Forelimb muscle (tissue), 1 donor: ENCODE measurements around the gene RABGAP1L. TPM values are rescaled to one million over a fixed set of nuclear protein-coding genes. Genes with fewer than 3 reads are reported as not detected.
"Not testable (repeated sequence)": the region's sequence is repeated elsewhere in the genome, so short reads cannot be mapped to it uniquely, and the experiment has no call there.

Experiments
- DNase-seq: peaks from one replicate; pipeline ENCODE4 v3.0.0-alpha.2; 2013; ENCODE audit warnings: low read depth
- polyA plus RNA-seq: library from polyadenylated mRNA; unstranded; fragments of 120-200 nt; gene quantifications from one replicate; pipeline ENCODE4 v1.2.1, GENCODE V29; 2013; ENCODE audit not compliant: insufficient read length

The RABGAP1L gene
- polyA plus RNA-seq, 1 donor, result 10.3 TPM

DNA sequence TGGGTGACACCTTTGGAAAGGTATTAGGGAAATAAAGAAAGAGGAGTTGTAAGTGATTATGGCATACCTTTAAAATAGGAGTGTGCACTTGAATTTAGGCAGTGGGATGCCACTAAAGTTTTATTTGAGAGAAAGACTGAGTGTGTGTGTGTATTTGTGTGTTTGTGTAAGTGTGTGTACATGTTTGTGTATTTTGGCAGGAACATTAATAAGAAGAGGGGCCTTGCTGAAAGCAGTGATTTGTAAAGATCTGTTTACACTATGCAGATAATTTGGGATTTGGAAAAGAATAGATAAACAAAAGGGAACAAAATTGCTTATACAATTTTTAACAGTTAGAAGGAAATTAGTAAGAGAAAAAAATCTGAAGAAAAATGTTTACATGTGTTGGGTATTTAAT is 409.2 kb downstream of the RABGAP1L start:
- DNase-seq, result no peak

DNA sequence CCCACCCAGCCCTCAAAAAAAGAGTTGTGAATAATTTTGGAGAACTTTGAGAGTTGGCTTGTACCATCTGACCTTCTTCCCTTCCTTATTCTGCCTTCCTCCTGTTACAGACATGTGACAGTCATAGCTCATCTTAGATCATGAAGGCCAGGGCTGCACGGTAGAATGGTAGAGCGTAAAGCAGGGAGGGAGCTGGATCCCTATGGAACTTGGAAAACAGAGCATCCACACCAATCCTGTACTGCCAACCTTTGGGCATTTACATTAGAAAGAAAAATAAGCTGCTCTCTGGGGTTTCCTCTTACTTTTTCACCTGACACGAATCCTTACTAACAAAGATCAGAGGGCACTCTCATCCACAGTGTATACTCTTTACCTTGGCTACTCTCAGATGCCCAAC is 409.9 kb downstream of the RABGAP1L start:
- no peak for DNase-seq

DNA sequence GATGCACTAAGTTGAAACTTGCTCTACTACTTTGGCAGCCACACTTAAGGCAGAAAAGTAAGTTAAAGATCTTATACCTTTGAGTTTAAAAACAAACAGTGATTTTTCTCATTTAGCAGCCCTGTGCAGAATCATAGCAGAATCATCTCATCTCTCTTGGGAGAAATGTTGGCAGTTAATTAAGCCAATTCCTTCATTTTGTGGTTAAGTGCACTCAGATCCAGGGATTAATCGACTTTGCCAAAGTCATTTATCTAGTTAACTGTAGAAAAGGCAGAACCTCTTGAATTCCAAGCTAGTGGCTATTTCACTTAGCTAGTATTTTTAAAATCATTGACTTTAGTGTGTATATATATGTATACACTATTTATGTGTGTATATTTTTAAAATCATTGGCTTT is 413.5 kb downstream of the RABGAP1L start:
- no peak for DNase-seq

DNA sequence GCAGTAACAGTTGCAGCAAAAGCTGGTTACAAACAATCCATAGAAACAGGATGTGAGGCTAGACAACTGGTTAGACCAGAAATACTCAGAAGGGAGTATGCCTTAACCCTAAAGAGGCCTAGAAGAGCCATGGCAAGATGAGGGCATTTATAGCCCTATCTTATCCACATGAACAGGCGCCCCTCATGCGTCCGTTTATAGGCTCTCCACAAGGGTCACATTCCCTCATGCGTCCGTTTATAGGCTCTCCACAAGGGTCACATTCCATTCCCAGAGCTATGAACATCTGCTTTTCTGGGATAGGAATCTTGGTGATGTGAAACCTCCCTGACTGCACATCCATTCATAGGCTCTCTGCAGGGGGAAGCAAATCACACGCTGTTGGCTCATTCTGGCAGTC is 416.8 kb downstream of the RABGAP1L start:
- not testable (repeated sequence) for DNase-seq

DNA sequence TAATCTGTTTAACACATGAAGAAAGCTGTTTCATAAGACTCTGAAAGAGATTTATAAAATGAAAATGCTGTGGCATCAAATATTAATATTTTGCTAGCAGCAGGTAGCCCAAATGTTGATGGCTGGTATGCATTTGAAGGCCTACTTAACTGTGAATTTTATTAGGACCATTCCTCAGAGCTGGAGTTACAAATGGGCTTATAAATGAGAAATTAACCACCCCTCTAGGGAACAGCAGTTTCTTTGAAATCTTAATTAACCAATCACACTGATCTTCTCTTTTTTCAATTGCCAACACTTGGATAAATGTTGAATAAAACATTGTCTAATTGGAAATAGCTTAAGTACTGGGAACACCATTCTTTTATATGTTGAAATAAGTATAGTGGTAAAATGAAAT is 418.4 kb downstream of the RABGAP1L start:
- no peak for DNase-seq

DNA sequence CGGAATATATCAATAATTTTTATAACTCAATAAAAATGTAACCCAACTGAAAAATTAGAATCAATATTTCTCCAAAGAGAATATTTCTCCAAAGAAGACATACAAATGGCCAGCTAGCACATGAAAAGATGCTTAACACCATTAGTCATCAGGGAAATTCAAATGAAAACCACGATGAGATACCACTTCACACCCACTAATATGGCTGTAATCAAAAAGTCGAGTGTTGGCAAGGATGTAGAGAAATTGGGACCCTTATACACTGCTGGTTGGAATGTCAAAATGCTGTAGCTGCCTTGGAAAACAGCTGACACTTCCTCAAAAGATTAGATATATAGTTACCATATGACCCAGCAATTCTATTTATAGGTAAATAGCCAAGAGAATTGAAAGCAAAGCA is 421.5 kb downstream of the RABGAP1L start:
- no peak for DNase-seq

DNA sequence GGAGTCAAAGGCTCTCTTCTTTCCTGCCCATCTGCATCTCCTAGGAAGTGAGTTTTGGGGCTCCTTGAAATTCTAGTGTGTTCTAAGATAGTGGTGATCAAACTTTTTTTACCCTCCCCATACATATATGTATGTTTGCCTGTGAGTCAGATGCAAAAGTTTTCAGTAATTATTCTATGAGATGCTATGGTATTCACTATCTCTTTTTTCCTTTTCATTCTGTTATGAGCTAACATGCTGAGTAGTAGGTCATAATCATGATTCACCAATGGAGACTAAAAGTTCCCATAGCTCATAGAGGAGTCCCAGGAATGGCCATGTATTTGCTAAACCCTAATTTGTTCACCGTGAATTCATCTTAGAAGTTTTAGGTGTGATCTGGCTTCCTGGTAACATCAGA is 424.0 kb downstream of the RABGAP1L start:
- DNase-seq, result no peak

DNA sequence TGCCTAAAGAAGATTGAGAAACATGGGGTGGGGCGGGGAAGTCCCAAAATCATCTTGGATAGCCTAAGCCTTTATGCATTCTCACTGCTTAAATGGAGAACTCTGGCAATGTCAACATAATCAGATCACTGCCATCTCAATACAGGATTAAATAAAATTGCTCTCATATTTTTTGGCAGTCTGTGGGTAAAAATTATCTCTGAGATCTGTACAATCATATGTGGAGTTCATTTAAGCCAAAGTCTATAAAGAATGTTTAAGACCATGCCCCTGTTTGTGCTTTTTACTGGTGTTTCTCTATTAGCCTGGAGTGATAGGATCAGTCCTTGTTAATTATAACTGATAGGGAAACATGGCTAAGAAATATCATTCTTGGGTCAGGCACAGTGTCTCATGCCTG is 424.8 kb downstream of the RABGAP1L start:
- no peak for DNase-seq

DNA sequence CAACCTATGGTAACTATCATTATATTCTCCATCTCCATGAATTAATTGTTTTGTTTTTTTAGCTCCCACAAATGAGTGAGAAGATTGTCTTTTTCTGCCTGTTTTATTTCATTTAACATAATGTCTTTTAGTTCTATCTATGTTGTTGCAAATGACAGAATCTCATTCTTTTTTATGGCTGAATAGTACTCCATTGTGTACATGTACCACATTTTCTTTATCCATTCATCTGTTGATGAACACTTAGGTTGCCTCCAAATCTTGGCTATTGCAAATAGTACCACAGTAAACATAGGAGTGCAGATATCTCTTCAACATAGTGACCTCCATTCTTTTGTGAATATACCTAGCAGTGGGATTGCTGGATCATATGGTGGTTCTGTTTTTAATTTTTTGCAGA is 429.3 kb downstream of the RABGAP1L start:
- not testable (repeated sequence) for DNase-seq

DNA sequence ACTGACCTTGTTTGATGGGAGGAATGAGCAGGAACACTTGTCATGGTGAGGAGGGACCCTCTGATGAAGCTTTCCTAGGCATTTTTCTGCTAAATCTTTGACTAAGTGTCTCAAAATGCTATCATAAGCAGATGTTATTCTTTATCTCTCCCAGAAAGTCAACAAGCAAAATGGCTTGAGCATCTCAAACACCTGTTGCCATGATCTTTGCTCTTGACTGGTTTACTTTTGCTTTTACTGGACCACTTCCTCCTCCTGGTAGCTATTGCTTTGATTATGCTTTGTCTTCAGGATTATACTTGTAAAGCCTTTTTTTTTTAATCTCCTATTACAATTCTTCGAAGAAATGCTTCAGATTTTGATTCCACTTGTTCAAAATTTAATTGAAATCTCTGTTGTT is 445.9 kb downstream of the RABGAP1L start:
- DNase-seq, result no peak

DNA sequence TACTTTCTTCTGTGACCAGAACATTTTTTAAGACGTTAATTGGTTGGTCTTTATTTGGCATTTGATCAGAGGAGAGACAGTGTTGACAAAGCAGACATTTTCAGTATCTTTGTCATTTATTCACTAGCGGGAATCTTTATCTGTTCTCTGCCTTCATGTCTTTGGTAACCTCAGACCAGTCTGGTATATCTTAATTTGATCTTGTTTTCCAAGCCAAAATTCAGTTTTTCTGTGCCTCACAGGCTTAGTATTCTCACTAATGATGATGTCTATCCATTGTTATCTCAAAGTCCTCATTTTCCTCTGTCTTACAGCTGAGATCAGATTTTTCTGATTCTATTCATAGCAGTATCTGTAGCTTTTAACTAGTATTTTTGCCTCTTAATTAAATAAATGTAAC is 447.2 kb downstream of the RABGAP1L start:
- no peak for DNase-seq

DNA sequence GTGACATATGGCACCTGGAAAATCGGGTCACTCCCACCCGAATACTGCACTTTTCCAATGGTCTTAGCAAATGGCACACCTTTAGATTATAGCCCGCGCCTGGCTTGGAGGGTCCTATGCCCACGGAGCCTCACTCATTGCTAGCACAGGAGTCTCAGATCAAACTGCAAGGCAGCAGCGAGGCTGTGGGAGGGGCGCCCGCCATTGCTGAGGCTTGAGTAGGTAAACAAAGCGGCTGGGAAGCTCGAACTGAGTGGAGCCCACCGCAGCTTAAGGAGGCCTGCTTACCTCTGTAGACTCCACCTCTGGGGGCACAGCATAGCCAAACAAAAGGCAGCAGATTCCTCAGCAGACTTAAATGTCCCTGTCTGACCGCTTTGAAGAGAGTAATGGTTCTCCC is 458.6 kb downstream of the RABGAP1L start:
- not testable (repeated sequence) for DNase-seq

DNA sequence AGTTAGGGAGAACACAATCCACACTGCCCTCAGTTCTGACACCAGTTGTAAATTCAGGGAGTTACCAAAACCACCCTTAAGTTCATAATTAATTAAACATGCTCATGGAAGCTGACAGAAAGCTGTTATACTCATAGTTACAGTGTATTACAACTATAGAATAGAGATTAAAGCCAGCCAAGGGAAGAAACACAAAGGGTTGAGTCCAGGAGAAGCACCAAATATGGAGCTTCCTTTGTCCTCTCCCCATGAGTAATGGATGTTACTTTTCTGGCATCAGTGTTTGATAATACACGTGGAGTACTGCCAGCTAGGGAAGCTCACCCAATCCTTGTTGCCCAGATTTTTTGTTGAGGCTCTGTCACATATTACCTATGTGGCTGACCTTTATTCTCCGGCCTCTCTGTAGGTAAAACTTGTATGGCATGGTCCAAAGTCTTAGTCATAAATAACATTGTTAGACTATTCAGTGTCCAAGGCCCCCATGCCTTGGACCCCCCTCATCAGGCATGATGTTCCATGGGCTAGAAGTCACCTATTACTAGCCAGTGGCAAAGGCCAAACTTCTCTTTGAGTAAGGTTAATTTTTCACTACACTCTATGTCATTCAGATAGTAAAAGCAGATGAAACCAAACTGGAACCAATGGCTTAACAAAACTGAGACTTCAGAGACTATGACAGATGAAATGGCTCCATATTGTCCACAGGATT is 464.2 kb downstream of the RABGAP1L start:
- DNase-seq, result no peak

DNA sequence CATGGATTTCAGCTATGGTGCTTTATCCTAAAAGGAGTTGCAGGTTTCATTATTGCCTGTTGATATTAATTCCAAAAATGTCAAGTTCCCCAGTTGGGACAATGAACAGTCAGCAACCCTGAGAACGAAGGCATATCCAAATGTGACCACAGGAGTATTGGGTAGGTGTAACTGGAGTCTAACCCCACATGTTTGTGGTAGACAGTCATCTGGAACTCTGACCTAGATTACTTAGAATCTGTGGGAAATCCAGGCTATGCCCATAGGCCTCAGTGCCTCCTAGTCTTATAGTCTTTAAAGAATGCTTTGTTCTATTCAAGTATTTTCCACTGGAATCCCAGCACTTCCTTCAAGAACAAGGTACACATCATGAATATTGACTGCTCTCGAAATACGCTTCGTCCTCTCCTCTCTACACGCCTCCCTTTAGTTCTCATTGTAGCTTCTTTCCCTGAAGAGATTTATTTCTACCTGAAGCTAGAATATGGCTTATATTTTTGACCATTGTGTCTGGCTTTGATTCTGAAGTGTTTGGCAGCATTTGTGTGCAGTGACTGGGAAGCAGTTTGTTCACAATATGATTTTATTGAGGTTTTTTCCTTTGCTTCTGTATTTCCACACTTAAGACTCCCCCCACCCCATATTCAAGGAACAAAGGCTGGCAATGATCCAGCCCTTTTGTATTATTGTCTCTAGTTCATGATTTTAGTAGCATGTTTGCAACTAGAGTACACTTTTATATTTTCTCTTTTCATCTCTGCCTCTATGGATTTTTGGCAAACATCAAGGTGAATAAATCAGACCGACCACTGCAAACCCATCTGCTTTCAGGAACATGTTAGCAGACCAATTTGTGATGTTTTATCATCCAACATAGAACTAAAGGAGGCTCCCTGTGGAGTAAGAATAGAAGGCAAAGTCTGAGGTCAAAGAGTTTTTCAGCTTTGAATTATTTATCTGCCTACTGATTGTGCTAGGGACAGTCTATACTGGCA is 467.0 kb downstream of the RABGAP1L start:
- DNase-seq, result no peak

DNA sequence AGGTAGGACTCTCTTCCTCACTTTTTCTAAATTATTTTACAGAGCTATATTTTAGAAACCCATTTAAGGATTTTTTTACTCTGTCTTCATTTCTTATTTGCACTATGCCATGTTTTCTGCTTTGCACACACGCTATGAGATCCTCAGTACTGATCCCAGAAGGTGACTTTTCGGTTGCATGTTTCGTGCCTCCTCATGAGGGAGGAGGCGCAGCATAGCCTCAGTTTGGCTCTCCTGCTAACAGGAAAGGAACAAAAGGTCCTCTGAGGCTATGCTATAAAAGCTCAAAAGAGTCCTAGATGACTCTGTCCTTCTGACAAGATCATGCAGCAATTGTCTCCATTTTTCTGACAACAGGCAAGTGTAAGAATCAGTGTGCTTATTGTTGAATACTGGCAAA is 478.2 kb downstream of the RABGAP1L start:
- DNase-seq, result no peak

DNA sequence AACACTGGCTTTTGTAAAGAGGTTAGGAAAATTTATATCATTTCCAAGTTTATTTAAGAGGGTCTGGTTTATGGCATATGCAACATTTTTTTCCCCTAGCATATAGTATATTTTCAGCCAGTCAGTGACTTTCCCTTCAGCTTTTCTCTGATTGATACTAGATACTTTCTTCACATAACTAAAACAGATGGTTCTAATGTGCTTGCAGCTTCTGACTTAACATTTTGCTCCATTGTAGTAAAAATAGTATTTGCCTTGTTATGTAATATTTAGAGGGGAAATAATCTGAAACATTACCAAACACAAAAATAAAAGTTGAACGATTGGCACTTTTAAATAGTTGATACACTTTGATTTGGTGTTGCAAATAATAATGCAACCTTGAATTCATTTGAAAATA is 480.1 kb downstream of the RABGAP1L start:
- DNase-seq, result no peak

DNA sequence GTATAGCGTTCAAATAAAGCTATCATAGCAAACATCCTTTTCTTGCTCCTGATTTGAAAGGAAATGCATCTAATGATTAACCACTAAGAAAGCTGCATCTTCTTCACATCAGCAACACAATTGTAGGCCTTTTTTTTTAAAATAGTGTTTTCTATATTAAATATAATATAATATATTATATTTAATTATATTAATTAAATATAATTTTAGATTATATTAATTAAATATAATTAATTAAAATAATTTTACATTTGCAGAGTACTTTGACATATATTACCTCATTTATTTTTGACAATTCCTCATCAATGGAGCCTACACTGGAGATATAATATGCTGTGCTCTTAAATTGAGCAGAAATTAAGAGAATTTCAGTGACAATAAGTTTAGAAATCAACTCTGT is 481.5 kb downstream of the RABGAP1L start:
- no peak for DNase-seq

DNA sequence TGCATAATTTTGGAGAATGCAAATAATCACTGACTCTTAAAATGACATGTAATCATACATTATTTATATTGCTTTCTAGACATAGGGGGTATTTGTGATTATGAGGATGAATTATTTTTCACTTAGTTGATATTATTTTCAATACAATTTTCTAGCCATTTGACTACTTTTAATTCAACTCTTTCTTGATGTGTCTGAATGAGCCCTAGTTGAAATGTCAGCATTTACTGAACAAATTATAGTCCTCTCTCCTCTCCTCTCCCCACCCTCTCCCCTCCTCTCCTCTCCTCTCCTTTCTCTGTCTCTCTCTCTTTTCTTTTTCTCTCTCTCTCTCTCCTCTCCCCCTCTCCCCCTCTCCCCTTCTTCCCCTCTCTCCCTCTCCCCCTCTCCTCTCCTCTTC is 483.1 kb downstream of the RABGAP1L start:
- DNase-seq, result no peak

DNA sequence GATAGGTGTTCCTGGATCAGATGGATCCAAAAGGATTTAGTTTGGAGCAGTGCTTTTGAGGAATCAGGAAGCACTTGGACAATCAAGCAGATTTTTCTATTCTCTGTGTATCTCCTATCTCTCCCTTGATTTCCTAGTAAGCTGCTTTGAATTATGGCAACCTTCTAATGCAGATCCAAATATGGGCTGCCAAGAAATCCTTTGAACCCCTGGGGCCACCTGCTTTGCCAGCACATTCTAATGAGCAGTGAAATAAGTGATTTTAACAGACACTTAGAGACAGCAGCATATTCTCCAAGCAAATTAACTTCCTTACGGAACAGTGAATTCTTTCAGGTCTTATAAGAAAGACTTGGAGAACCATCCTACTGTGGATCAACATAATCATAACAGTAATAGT is 483.9 kb downstream of the RABGAP1L start:
- DNase-seq, result no peak

DNA sequence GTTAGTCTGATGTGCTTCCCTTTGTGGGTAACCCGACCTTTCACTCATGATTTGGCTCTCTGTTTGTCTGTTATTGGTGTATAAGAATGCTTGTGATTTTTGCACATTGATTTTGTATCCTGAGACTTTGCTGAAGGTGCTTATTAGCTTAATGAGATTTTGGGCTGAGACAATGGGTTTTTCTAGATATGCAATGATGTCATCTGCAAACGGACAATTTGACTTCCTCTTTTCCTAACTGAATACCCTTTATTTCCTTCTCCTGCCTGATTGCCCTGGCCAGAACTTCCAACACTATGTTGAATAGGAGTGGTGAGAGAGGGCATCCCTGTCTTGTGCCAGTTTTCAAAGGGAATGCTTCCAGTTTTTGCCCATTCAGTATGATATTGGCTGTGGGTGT is 490.3 kb downstream of the RABGAP1L start:
- not testable (repeated sequence) for DNase-seq

DNA sequence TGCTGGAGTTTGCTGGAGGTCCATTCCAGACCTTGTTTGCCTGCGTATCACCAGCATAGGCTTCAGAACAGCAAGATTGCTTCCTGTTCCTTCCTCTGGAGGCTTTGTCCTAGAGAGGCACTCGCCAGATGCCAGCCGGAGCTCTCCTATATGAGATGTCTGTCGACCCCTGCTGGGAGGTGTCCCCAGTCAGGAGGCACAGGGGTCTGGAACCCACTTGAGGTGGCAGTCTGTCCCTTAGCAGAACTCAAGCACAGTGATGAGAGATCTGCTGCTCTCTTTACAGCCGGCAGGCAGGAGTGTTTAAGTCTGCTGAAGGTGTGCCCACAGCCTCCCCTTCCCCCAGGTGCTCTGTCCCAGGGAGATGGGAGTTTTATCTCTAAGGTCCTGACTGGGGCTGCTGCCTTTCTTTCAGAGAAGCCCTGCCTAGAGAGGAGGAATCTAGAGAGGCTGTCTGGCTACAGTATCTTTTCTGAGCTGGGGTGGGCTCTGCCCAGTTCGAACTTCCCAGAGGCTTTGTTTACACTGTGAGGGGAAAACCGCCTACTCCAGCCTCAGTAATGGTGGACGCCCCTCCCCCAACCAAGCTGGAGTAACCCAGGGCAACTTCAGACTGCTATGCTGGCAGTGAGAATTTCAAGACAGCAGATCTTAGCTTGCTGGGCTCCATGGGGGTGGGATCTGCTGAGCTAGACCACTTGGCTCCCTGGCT is 493.4 kb downstream of the RABGAP1L start:
- no peak for DNase-seq

DNA sequence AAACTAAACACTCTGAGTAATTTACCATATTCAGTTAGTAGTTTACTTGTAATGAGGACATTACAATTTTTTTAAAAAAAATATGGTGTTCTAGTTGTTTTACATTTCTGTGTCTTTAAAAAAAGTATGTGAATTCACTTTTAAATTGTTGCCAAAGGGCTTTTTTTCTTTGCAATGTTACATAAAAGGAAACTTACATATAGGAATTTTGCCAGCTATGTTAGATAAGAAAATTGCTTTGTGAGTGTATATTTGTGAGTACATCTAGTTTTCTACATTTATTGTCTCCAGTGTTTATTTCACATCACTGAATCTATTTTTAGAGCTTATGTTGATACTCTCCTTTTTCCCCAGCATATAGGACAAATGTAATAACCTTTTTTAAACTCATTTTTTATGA is 495.2 kb downstream of the RABGAP1L start:
- no peak for DNase-seq
